Left ventricle myocardium inferior (tissue), 1 donor: ENCODE results near the gene NXNL2. TPM values are rescaled to one million over a fixed set of nuclear protein-coding genes. Genes with fewer than 3 reads are reported as not detected.
A peak's percentile ranks its signal among the peaks of the same experiment; 100 is the strongest.

Experiments used
- DNase-seq: peaks from one replicate; pipeline ENCODE4 v3.0.0-alpha.2; 2020
- H3K27ac ChIP-seq: fragments of 200-600 bp; replicated peaks from 2 replicates; pipeline ENCODE4 v1.8.0; 2021
- H3K27me3 ChIP-seq: fragments of 200-600 bp; 2 replicates; pipeline ENCODE4 v1.8.0; 2021; ENCODE audit warnings: low read depth
- H3K36me3 ChIP-seq: fragments of 200-600 bp; 2 replicates; pipeline ENCODE4 v1.8.0; 2021
- H3K4me1 ChIP-seq: fragments of 200-600 bp; 2 replicates; pipeline ENCODE4 v1.8.0; 2021
- H3K4me3 ChIP-seq: fragments of 200-600 bp; 2 replicates; pipeline ENCODE4 v1.8.0; 2021; ENCODE audit warnings: mild to moderate bottlenecking, moderate library complexity
- H3K9me3 ChIP-seq: fragments of 200-600 bp; replicated peaks from 2 replicates; pipeline ENCODE4 v1.8.0; 2021
- intact Hi-C: fragments of 100-400 bp; cut with micrococcal nuclease; formaldehyde crosslinking; loops from one replicate; pipeline ENCODE4 v1.11.0; 2022
- total RNA-seq: library from RNA; stranded (reverse); fragmentation: NEBNext Ultra II Directional; extraction: Animal tissue kit (Norgen Biotek cat#: 25700); gene quantifications from one replicate; pipeline ENCODE4 v1.2.1, GENCODE V29; 2021
- TF ChIP-seq, protein P1 (sequence below): fragments of 200-600 bp; IDR thresholded peaks from 2 replicates; pipeline ENCODE4 v1.8.0; 2021; ENCODE audit warnings: antibody characterized with exemption, mild to moderate bottlenecking, borderline replicate concordance
- donor health status: DM: no; HTN: yes; CAD: no; lungs with severe emphysema.

The NXNL2 gene
- total RNA-seq, 1 donor from 2014 or later = 0.30 TPM

DNA sequence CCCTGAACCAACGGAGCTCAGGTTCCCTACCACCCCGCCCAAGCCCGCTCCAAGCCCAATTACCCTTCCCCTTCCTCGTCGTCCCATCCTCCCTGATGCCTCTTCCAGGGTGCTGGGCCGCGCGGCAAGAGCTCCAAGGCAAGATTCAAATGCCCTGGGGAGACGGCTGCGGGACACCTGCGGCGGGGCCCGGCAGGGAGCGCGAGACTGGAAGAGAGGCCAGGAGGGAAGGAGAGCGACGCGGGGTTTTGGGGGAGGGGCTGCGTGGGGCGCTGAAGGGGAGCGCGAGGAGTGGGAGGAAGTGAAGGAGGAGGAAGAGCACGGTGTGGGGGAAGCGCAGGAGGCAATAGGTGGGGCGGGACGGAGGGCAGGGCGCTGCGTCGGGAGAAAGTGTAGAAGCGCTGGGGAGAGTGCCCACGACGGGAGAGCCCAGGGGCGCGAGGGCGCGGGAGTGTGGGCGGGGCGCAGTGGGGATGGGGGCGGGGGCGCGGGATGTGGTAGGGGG lies 975 bp upstream of the NXNL2 start:
- H3K36me3 ChIP-seq = no peaks in the 10 kb centered on the region
- TF ChIP-seq, protein P1, sequence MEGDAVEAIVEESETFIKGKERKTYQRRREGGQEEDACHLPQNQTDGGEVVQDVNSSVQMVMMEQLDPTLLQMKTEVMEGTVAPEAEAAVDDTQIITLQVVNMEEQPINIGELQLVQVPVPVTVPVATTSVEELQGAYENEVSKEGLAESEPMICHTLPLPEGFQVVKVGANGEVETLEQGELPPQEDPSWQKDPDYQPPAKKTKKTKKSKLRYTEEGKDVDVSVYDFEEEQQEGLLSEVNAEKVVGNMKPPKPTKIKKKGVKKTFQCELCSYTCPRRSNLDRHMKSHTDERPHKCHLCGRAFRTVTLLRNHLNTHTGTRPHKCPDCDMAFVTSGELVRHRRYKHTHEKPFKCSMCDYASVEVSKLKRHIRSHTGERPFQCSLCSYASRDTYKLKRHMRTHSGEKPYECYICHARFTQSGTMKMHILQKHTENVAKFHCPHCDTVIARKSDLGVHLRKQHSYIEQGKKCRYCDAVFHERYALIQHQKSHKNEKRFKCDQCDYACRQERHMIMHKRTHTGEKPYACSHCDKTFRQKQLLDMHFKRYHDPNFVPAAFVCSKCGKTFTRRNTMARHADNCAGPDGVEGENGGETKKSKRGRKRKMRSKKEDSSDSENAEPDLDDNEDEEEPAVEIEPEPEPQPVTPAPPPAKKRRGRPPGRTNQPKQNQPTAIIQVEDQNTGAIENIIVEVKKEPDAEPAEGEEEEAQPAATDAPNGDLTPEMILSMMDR = no peak
- peak overlapping the region; percentile 58 for H3K27ac ChIP-seq
- peak; percentile 35 for DNase-seq
- intact Hi-C loops = no loop called here
- H3K9me3 ChIP-seq = no peaks in the 10 kb centered on the region
- H3K27me3 ChIP-seq = peaks cover 73% of the 10 kb centered on the region
- H3K4me3 ChIP-seq = peak overlapping the region; percentile 60
- H3K4me1 ChIP-seq = peaks cover 19% of the 10 kb centered on the region

DNA sequence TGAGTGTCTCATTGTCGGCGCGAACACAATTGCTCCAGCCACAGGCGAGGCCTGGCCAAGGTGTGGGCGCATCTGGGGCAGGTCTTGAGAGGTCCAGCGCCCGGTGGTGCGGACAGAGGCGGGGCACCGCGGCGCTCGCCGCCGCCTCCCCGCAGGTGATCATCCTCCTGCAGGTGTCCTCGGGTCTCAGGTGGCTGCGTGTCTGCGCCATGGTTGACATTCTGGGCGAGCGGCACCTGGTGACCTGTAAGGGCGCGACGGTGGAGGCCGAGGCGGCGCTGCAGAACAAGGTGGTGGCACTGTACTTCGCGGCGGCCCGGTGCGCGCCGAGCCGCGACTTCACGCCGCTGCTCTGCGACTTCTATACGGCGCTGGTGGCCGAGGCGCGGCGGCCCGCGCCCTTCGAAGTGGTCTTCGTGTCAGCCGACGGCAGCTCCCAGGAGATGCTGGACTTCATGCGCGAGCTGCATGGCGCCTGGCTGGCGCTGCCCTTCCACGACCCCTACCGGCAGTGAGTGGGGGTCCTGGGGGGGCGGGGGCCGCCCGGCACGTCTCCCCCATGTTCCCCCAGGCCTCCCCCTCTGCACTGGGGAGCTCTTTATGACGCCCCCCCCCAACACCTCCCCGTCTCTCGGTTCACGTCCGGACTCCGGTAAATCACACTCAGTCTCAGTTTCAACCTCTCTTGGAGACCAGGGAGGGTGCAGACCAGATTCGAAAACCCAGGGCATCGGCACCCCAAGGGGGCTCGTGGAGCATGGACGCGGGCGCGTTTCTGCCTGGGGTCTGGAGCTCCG lies 446 bp downstream of the NXNL2 start:
- DNase-seq = no peak
- H3K4me3 ChIP-seq = peak overlapping the region; percentile 60
- no peaks in the 10 kb centered on the region for H3K9me3 ChIP-seq
- H3K36me3 ChIP-seq = no peaks in the 10 kb centered on the region
- peaks cover 19% of the 10 kb centered on the region for H3K4me1 ChIP-seq
- TF ChIP-seq, protein P1 = no peak
- H3K27ac ChIP-seq = no peak overlapping the region
- intact Hi-C loops = no loop called here
- peaks cover 84% of the 10 kb centered on the region for H3K27me3 ChIP-seq

DNA sequence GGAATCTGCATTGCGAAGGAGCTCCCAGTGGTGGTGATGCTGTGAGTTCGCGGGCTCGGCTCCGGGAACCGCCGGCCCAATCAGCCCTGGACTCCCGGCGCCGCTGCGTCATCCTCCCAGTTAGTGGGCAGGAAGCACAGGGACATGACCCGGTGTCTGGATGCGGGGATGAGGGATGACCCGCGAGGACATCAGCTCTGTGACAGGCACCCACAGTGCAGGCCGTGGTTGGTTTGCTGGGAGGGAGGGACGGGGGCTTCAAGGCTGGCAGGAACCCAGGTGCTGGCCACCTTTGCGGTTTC lies 996 bp downstream of the NXNL2 start:
- Histone ChIP-seq H3K27ac (no peak overlapping the region), H3K4me1 (peaks cover 19% of the 10 kb centered on the region), H3K27me3 (peaks cover 85% of the 10 kb centered on the region), H3K4me3 (peak overlapping the region; percentile 60), H3K36me3 (no peaks in the 10 kb centered on the region), H3K9me3 (no peaks in the 10 kb centered on the region)
- no peak for DNase-seq
- TF ChIP-seq, protein P1 = no peak
- intact Hi-C loops = no loop called here

DNA sequence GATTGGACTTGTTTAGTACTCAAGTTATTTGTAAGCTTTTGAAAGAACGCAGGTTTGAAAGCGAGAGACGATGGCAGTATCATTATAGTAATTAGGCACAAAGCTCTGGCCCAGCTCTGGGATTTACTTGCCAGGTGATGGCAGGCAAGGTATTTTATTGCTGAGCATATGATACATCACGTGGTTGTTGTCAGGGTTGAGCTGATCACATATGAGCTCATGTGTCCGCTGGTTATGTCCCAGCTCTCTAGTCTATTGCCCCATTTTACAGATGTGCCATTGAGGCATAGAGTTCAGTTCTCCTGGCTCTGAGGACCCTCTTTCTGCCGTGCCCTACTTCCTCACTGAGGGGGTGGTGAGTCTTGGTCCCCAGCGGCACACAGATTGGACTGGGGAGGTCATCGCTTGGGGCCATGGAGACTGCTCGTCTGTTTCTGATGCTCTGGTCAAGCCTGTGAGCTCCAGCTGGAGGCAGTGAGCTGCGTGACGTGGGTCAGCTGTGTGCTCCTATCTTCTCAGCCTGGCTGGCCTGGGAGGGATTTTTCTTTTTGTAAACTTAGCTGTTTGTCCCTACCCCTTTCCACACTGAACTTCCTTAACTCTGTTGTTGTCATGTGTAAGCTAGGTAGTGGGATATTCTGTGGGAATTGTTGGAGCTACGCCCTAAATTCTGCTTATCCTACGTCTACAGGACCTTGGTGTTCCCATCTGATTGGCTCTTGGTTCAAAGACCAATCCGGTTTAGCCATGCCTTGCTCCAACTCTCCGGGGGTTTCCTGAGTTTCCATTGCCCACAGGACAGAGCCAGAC lies 2.2 kb downstream of the NXNL2 start:
- H3K4me1 ChIP-seq = peaks cover 19% of the 10 kb centered on the region
- no peaks in the 10 kb centered on the region for H3K9me3 ChIP-seq
- H3K36me3 ChIP-seq = no peaks in the 10 kb centered on the region
- TF ChIP-seq, protein P1 = no peak
- DNase-seq = no peak
- H3K4me3 ChIP-seq = no peak overlapping the region
- intact Hi-C loops = no loop called here
- peaks cover 81% of the 10 kb centered on the region for H3K27me3 ChIP-seq
- H3K27ac ChIP-seq = no peak overlapping the region

DNA sequence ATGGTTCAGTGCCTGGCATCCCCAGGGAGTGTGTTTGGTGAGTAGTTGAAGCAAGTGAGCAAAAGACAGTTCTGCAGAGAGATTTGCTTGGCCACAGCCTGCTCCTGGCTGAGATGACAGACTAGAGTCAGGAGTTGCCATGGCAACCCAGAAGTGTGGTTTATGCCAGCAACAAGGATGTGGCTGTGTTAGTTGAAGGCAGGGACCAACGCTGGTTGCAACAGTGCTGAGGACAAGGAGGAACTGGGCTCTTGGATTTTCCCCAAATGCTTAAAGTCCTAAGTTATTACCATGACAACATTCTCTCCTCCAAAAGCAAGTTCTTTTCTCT lies 2.7 kb downstream of the NXNL2 start:
- Histone ChIP-seq H3K9me3 (no peaks in the 10 kb centered on the region), H3K36me3 (no peaks in the 10 kb centered on the region), H3K4me3 (no peak overlapping the region), H3K4me1 (peaks cover 19% of the 10 kb centered on the region), H3K27ac (no peak overlapping the region), H3K27me3 (peaks cover 77% of the 10 kb centered on the region)
- intact Hi-C loops = no loop called here
- TF ChIP-seq, protein P1 = no peak
- DNase-seq = peak; percentile 32
